ENCODE results near the gene C10orf95. TPM values are rescaled to one million over a fixed set of nuclear protein-coding genes. Genes with fewer than 3 reads are reported as not detected.
"Not testable (repeated sequence)": the region's sequence is repeated elsewhere in the genome, so short reads cannot be mapped to it uniquely, and the experiment has no call there.

The C10orf95 gene
- total RNA-seq, 2 experiments from 2014 or later, result 0.40 to 0.74 TPM

GRCh38 chr10:102470579-102471546 lies 19.5 kb upstream of the C10orf95 start:
- CTCF ChIA-PET, result no interaction called here

GRCh38 chr10:102468683-102469082 lies 17.3 kb upstream of the C10orf95 start:
- ChIA-PET CTCF (interaction anchor here (1.0 to 1.3 kb wide), 2 partner anchors 10 to 18 kb away, joined by 3 to 4 read pairs; partner anchors contain the start of gene C10orf95), POLR2A (no interaction called here)

More at GRCh38 chr10:102470579-102471546, 19.5 kb upstream of the C10orf95 start:
- POLR2A ChIA-PET, result no interaction called here

- ChIA-PET POLR2A (no interaction called here), CTCF (interaction anchor here (1.0 kb wide), 1 partner anchor 17 kb away, joined by 4 read pairs; the partner anchor contains the start of gene C10orf95)
Observed at GRCh38 chr10:102467971-102468438, 16.7 kb upstream of the C10orf95 start.

- POLR2A ChIA-PET, result no interaction called here
- CTCF ChIA-PET, result no interaction called here
Observed at GRCh38 chr10:102467318-102467717, 16.0 kb upstream of the C10orf95 start.

GRCh38 chr10:102465466-102465865 lies 14.1 kb upstream of the C10orf95 start:
- CTCF ChIA-PET, result interaction anchor here (0.6 kb wide), 1 partner anchor 13 kb away, joined by 3 read pairs; no protein-coding TSS in a partner anchor
- POLR2A ChIA-PET, result interaction anchor here (0.7 kb wide), 1 partner anchor 15 kb away, joined by 3 read pairs; no protein-coding TSS in a partner anchor

- CTCF ChIA-PET, result no interaction called here
- POLR2A ChIA-PET, result interaction anchor here (0.9 kb wide), 1 partner anchor 14 kb away, joined by 10 read pairs; no protein-coding TSS in a partner anchor
Observed at GRCh38 chr10:102463983-102464382, 12.6 kb upstream of the C10orf95 start.

- CTCF ChIA-PET, result interaction anchor here (0.6 to 3.2 kb wide), 5 partner anchors 10 to 64 kb away, joined by 3 to 18 read pairs (median 12); partner anchors contain the start of gene C10orf95
- POLR2A ChIA-PET, result interaction anchor here (0.6 to 2.3 kb wide), 5 partner anchors 12 to 586 kb away, joined by 3 to 32 read pairs (median 3); partner anchors contain the start of genes C10orf95 and NFKB2
Observed at GRCh38 chr10:102462512-102463054, 11.2 kb upstream of the C10orf95 start.

GRCh38 chr10:102461187-102462054 lies 10.1 kb upstream of the C10orf95 start:
- CTCF ChIA-PET, result interaction anchor here (0.5 to 3.2 kb wide), 11 partner anchors 8 to 231 kb away, joined by 3 to 18 read pairs (median 5); partner anchors contain the start of genes C10orf95 and CUEDC2

GRCh38 chr10:102460836-102461186 lies 9.5 kb upstream of the C10orf95 start:
- ChIA-PET POLR2A (interaction anchor here (1.0 to 2.3 kb wide), 3 partner anchors 10 to 29 kb away, joined by 3 to 32 read pairs (median 4); partner anchors contain the start of genes C10orf95 and CUEDC2), CTCF (interaction anchor here (1.1 to 3.2 kb wide), 8 partner anchors 8 to 230 kb away, joined by 3 to 18 read pairs (median 8); partner anchors contain the start of genes C10orf95 and CUEDC2)

More at GRCh38 chr10:102461187-102462054, 10.1 kb upstream of the C10orf95 start:
- POLR2A ChIA-PET, result interaction anchor here (0.6 to 2.3 kb wide), 10 partner anchors 11 to 585 kb away, joined by 3 to 32 read pairs (median 4); partner anchors contain the start of genes C10orf95, CUEDC2 and NFKB2

GRCh38 chr10:102458656-102459055 lies 7.3 kb upstream of the C10orf95 start:
- ChIA-PET POLR2A (no interaction called here), CTCF (interaction anchor here (0.7 kb wide), 2 partner anchors 17 to 227 kb away, joined by 3 read pairs; no protein-coding TSS in a partner anchor)

GRCh38 chr10:102457591-102458150 lies 6.3 kb upstream of the C10orf95 start:
- ChIA-PET POLR2A (no interaction called here), CTCF (interaction anchor here (0.8 kb wide), 1 partner anchor 67 kb away, joined by 3 read pairs; no protein-coding TSS in a partner anchor)

- POLR2A ChIA-PET, result no interaction called here
- CTCF ChIA-PET, result no interaction called here
Observed at GRCh38 chr10:102455893-102456471, 4.6 kb upstream of the C10orf95 start.

- CTCF ChIA-PET, POLR2A ChIA-PET: not testable (repeated sequence)
Observed at GRCh38 chr10:102454662-102455487, 3.5 kb upstream of the C10orf95 start.

GRCh38 chr10:102453502-102453901 lies 2.2 kb upstream of the C10orf95 start:
- ChIA-PET CTCF (interaction anchor here (0.7 to 4.7 kb wide), 7 partner anchors 8 to 300 kb away, joined by 3 to 52 read pairs (median 6); partner anchors contain the start of genes CUEDC2 and NFKB2), POLR2A (interaction anchor here (0.6 to 0.7 kb wide), 3 partner anchors 23 to 60 kb away, joined by 3 to 7 read pairs (median 3); no protein-coding TSS in a partner anchor)

- CTCF ChIA-PET, result interaction anchor here (0.7 to 4.7 kb wide), 11 partner anchors 9 to 299 kb away, joined by 3 to 52 read pairs (median 3); partner anchors contain the start of genes CUEDC2, FBXL15 and NFKB2
- POLR2A ChIA-PET, result interaction anchor here (0.5 to 4.9 kb wide), 4 partner anchors 20 to 1079 kb away, joined by 3 to 39 read pairs (median 4); partner anchors contain the start of gene CUEDC2
Observed at GRCh38 chr10:102452672-102453340, 1.5 kb upstream of the C10orf95 start.
